Measurements from ENCODE around the gene INTS3.

INTS3 gene

DNA sequence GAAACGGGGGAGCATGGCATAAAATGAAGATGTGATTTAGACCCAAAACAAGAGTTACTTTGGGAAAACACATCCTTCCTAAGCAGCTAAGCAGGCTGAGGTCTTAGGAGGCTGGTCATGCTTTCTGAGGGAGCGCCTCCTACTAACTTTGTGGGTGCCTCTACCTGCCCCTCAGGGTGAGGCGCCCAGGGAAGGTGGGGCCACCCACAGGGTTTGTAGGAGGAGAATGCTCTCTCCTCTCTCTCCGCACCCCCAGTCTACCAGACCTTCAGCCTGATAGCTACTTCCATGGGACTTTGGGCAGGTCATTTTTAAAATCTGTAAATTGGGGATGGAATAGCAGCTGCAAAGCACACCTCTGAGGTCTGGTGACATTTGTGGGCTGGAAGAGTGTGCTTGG is 71.2 kb downstream of the INTS3 start:
- DNase-seq: no peak

DNA sequence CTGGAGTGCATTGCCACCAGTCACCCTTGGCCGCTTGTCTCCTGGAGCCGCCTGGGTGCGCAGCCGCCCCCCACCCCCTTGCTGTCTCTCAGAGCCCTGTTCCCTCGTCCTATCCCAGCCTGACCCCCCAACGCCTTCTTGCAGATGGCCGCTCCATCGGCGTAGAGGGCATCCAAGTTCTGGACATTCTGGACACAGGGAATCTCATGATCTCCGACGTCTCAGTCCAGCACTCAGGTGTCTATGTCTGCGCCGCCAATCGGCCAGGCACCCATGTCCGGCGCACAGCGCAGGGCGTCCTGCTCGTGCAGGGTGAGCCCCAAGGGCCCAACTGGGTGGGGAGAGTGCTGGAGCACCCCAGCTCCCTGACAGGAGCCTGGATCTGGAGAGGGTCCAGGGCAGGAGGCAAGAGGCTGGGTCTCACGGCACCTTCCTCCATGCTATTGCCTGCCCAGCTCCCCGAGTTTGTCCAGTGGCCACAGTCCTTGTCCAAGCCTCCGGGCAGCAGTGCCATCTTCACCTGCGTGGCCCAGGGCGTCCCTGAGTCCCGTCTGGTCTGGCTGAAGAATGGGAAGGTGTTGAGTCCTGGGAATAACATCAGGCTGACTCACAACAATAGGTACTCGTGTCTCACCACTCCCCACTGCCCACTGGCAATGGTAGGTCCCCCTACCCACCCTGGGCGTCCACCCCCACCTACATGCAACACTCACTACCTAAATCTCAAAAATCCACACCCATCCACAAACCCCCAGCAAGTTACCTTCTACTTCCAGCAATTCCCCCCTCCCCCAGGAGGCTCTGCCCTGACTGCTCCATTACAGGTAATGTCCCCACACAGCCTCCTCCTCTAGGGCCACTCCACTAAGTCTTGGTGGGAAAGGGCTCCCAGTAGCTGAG is 72.0 kb downstream of the INTS3 start:
- no peak for DNase-seq

DNA sequence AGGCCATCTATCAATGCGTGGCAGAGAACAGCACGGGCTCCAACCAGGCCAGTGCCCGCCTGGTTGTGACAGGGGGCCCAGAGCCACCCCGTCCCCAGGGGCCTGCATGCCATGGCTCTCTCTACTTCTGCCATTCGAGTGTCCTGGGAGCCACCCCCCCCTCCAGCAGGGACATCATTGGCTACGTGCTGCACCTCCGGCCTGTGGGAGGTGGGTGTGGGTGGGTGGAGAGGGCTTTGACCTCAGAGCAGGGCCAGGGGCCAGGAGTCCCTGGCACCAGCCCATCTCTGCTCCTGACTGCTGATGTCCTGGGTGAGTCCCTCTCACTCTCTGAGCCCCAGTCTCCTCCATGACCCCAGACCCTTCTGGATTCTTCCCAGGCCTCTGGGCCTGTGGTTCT is 72.7 kb downstream of the INTS3 start:
- no peak for DNase-seq

DNA sequence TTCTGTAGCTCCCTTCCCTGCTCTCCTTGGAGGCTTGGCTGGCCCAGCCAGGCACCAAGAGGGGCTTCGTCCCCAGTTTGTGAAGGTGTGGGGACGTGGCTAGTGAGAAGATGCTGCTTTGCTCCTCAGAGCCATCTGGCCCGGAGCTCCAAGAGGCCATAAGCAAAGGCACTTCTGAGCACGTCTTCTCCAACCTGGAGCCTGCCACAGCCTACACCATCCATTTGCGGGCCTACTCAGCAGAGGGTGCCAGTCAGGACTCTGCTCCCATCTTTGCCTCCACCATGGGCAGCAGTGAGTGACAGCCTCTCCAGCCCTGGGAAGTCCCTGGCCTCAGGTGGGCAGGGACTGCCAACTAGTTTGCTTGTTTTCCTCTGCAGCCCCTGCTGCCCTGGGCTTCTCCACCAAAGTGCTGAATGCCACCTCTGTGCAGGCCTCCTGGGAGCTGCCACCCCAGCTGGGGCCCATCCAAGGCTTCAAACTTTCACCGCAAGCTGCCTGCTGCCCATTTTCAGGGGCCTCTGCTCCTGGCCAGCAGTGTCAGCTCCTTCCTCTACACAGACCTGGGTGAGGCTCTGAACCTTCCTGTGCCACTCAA is 73.3 kb downstream of the INTS3 start:
- no peak for DNase-seq

DNA sequence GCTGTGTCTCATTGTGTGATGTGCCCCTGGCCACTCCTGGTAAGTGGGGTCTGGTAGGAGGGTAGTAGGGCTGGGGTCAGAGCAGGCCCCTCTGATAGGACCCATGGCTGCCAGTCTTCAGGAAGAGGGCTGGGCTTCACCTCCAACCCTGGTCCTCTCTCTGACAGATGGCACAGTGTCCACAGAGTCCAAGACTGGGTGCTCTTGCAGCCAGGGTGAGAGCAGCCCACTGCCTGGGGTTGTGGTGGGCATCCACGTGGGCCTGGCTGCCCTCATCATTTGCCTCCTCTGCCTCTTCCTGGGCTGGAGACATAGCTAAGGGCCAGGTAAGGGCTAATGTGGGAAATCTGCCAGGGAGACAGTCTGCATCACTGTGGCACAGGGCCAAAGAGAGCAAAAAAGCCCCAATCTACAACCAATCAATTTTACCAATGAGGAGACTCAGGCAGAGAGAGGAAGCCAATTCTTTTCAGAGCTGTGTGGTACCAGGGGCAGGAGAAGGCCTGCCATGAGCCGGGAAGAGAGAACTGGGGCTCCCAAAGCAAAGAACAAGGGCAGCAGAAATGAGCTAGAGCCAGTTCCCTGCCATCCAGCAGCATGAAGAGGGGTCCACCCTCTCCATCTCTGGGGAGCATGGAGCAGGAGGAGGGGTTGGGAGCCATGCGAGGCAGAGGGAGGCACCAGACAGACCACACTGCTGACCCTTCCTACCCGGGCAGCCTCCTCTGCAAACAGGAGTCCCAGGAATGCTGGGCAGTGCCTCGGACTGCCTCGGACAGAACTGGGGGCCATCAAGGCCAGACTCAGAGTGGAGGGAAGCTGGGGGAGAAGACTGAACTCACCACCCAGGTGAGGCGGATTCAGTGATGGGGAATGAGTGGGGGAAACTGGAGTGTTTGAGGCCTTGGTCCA is 74.2 kb downstream of the INTS3 start:
- no peak for DNase-seq

DNA sequence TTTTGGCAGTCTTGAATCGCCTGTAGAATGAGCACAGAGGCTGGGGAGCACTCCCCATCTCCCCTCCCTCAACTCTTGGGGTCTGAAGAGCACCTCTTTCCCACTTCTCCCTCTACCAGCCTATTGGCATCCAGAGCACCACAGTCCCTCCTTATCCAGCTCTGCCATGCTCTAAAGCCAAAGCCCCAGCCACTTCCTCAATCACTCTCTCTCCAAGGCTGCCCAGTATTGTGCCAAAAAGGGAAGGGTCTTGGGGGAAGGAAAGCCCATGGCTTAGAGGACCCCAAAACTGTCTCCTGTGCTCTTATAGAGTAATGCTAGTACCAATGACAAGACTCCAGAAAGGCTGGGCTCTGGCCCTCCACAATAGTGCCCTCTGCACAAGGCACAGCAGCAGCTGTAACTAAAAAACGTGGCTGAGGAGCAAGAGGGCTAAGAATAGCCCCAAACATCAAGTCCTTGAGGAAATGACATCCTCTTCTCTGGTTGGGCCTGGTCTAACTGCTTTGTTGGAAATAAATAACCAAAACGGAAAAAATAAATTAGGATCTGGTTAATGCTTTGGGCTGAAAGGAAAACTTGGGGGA is 75.7 kb downstream of the INTS3 start:
- DNase-seq: no peak

DNA sequence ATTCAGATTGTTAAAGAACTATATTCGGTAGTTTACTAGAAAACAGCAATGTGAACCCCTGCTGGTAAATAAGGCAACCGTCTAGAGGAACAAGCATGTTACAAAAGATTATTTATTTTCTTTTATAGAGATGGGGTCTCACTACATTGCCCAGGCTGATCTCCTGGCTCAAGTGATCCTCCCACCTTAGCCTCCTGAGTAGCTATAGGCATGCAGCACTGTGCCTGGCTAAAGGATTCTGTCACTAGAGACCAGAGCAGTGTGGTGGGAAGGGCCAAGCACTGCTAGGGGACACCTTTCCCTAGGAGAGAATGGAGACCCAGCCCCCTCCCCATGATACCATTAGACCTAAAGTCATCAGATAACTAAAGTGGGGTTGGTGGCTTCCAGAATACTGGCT is 76.3 kb downstream of the INTS3 start:
- no peak for DNase-seq

DNA sequence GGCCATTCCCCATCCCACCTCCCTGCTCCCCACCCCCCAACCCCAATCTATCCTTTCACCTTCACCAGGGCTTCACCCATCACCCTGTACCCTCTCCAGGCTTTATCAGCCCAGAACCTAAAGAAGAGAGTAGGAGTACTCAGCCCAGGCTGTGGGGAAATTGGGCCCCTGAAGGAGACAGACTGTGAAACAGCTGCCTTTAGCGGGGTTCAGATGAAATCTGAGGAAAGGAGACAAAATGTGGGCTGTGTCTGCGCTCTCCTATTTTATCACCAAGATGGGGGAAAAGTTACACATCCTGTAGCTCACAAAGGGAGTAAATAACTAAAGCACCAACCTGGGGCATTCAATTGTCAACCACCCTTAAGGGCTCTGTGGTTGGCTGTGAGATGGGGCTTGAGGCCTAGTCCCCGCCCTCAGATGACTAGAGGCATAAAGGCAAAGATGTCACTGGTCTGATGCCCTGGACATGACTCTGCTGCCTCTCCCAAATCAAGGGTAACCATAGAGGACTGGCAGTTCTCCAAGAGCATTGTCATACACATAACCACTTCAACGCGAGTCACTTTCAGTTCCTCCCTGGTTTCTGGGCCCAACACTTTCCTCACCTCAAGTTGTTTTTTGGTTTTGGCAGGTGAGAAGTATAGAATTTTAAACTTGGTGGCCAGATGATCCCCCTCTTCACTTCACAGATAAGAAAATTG is 77.3 kb downstream of the INTS3 start:
- no peak for DNase-seq

DNA sequence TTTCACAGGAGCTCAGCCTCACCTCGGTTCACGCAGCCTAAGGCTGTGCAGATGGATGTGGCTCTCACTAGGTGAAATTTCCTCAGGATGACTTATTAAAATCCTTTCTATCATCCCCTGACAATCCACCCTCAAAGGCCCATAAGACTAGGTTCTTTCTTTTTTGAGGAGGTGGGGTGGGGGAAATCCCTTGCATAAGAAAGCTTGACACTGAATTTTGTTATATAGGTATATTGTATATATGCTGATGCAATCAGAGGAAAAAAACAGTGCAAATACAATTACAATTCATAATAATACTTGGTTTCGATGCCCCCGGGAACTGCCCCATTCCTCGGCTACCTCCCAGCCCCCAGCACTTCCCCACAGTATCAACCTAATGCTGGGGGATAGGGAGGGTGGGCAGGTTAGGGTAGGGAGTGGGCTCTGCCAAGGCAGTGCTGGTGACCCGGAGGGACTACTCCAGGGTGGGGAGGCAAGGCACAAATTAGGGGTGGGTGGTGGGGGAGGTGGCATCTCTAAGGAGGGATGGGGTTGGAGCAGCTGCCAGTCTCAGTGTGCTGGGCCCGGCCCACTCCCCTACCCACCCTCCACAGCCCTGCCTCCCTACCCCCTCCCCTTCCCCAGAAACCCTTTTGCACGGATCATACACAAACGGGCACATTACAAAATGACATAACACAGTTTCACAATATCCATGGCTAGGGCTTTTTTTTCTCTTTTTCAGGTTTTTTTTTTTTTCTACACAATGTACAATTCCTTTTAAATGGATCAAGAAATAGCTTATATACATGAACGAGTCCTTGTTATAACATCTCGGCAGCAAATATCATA is 78.3 kb downstream of the INTS3 start:
- no peak for DNase-seq

DNA sequence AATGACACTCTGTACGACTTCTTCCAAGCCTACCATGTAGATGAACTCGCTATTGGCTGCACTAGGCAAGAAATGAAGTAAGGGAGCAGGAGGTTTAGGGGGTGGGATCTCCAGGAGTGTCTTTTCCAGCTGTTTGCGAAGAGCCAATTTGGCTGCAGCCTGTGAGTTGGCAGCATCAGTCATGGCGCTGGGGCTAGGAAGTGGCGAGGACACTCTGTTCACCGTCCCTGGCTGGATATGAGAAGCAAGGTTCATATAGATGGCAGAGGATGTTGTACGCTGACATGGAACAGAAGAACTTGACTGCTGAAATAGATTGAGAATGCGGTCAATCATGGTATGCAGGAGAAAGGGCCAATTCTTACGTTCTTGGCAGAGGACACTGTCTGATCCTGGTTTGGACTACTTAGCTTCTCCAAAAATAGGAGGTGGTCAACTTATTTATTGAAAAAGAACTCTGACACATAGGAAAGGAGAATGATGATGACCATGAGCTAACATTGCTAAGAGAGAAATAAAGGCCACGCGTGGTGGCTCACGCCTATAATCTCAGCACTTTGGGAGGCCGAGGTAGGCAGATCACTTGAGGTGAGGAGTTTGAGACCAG is 88.5 kb downstream of the INTS3 start:
- DNase-seq: no peak

DNA sequence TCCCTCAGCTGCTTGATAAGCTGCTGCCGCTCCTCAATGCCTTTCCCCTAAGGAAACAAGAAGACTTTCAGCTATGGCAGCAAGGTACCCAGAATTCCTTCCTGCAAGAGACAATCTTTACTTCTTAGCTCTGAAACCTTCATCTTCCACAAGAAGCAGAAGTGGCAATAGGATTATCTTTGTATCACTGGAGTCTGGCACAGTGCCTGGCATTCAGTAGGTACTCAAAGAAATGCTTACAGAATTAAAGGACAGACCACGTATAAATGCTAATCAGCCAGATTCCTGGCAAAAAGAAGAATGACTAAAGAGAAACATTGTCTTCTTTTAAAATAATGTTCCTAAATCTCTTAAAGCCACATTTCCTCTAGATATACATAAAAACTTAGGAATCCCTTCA is 91.0 kb downstream of the INTS3 start:
- no peak for DNase-seq

All from NCI-H446 (cell line).